Endothelial cell (in vitro differentiated cells): ENCODE data around the gene NLK. TPM values are rescaled to one million over a fixed set of nuclear protein-coding genes. Genes with fewer than 3 reads are reported as not detected.
"Not testable (repeated sequence)": the region's sequence is repeated elsewhere in the genome, so short reads cannot be mapped to it uniquely, and the experiment has no call there.

Experiments
- DNase-seq: peaks from one replicate; pipeline ENCODE4 v3.0.0; 2021; ENCODE audit warnings: low spot score
- H3K27ac Mint-ChIP-seq: one replicate; pipeline ENCODE4 v1.8.0; 2021; ENCODE audit warnings: mixed read lengths, inconsistent platforms; ENCODE audit not compliant: unreplicated experiment
- H3K27me3 Mint-ChIP-seq: one replicate; pipeline ENCODE4 v1.8.0; 2021; ENCODE audit warnings: mild to moderate bottlenecking, moderate library complexity, mixed read lengths, inconsistent platforms; ENCODE audit not compliant: unreplicated experiment
- H3K36me3 Mint-ChIP-seq: one replicate; pipeline ENCODE4 v1.8.0; 2021; ENCODE audit warnings: mild to moderate bottlenecking, low read depth, mixed read lengths, inconsistent platforms; ENCODE audit not compliant: unreplicated experiment
- H3K4me1 Mint-ChIP-seq: one replicate; pipeline ENCODE4 v1.8.0; 2021; ENCODE audit warnings: mild to moderate bottlenecking, mixed read lengths, inconsistent platforms; ENCODE audit not compliant: unreplicated experiment
- H3K4me3 Mint-ChIP-seq: one replicate; pipeline ENCODE4 v1.8.0; 2021; ENCODE audit warnings: mild to moderate bottlenecking, mixed read lengths, inconsistent platforms; ENCODE audit not compliant: unreplicated experiment
- H3K9me3 Mint-ChIP-seq: one replicate; pipeline ENCODE4 v1.8.0; 2021; ENCODE audit warnings: mixed read lengths, inconsistent platforms; ENCODE audit not compliant: unreplicated experiment
- CTCF ChIP-seq: fragments of 200-600 bp; sonication (generic); IDR thresholded peaks from one replicate; pipeline ENCODE4 v1.5.0; 2021; ENCODE audit warnings: antibody characterized with exemption; ENCODE audit not compliant: unreplicated experiment
- total RNA-seq: library from RNA; stranded (reverse); fragmentation: NEBNext Ultra II Directional; extraction: Animal tissue kit (Norgen Biotek cat#: 25700); gene quantifications from one replicate; pipeline ENCODE4 v1.2.1, GENCODE V29; 2021; ENCODE audit not compliant: unreplicated experiment

Gene NLK
- total RNA-seq, 1 donor from 2014 or later = 53.7 TPM

- no peak for TF ChIP-seq CTCF
- peaks cover 15% of the 10 kb centered on the region for H3K4me1 Mint-ChIP-seq
- no peak overlapping the region for H3K27ac Mint-ChIP-seq
- no peak overlapping the region for H3K4me3 Mint-ChIP-seq
- H3K27me3 Mint-ChIP-seq = no peaks in the 10 kb centered on the region
- no peaks in the 10 kb centered on the region for H3K9me3 Mint-ChIP-seq
- no peak for DNase-seq
- H3K36me3 Mint-ChIP-seq = no peaks in the 10 kb centered on the region
Measured at GRCh38 chr17:28240688-28241340, 198.3 kb downstream of the NLK start.

- Mint-ChIP-seq H3K36me3 (no peaks in the 10 kb centered on the region), H3K4me1 (peaks cover 6% of the 10 kb centered on the region), H3K27ac (no peak overlapping the region), H3K27me3 (peaks cover 2% of the 10 kb centered on the region), H3K4me3 (no peak overlapping the region), H3K9me3 (no peaks in the 10 kb centered on the region)
- no peak for DNase-seq
- no peak for TF ChIP-seq CTCF
Measured at GRCh38 chr17:28242791-28243190, 200.3 kb downstream of the NLK start.

GRCh38 chr17:28243268-28243667 lies 200.8 kb downstream of the NLK start:
- not testable (repeated sequence) for H3K27ac Mint-ChIP-seq, H3K9me3 Mint-ChIP-seq, DNase-seq, H3K4me3 Mint-ChIP-seq, H3K4me1 Mint-ChIP-seq, H3K27me3 Mint-ChIP-seq, H3K36me3 Mint-ChIP-seq

GRCh38 chr17:28244446-28244845 lies 202.0 kb downstream of the NLK start:
- no peak overlapping the region for H3K27ac Mint-ChIP-seq
- DNase-seq = no peak
- H3K36me3 Mint-ChIP-seq = no peaks in the 10 kb centered on the region
- no peak overlapping the region for H3K4me3 Mint-ChIP-seq
- H3K9me3 Mint-ChIP-seq = no peaks in the 10 kb centered on the region
- peaks cover 2% of the 10 kb centered on the region for H3K4me1 Mint-ChIP-seq
- peaks cover 2% of the 10 kb centered on the region for H3K27me3 Mint-ChIP-seq
- no peak for TF ChIP-seq CTCF

Other genes with a start within 250 kb of the NLK start
- 1.3 TPM for gene NOS2, start 242.1 kb upstream of the NLK start, total RNA-seq
- gene LYRM9, start 149.3 kb upstream of the NLK start, total RNA-seq = 8.3 TPM